ENCODE measurements around the gene CARHSP1. TPM values are rescaled to one million over a fixed set of nuclear protein-coding genes. Genes with fewer than 3 reads are reported as not detected.
A peak's percentile ranks its signal among the peaks of the same experiment; 100 is the strongest.

The CARHSP1 gene
- total RNA-seq, 1 donor from 2014 or later = 23.9 TPM

GRCh38 chr16:8848939-8849391, 19.8 kb downstream of the CARHSP1 start:
- Histone ChIP-seq H3K27ac (replicated peaks) (peak overlapping the region; percentile 77), H3K9me3 (replicated peaks) (no peaks in the 10 kb centered on the region), H3K4me3 (no peak overlapping the region), H3K36me3 (peaks cover 56% of the 10 kb centered on the region), H3K27me3 (ENCODE audit: low read depth) (no peaks in the 10 kb centered on the region), H3K4me1 (peaks cover 82% of the 10 kb centered on the region)
- TF ChIP-seq, protein P1, sequence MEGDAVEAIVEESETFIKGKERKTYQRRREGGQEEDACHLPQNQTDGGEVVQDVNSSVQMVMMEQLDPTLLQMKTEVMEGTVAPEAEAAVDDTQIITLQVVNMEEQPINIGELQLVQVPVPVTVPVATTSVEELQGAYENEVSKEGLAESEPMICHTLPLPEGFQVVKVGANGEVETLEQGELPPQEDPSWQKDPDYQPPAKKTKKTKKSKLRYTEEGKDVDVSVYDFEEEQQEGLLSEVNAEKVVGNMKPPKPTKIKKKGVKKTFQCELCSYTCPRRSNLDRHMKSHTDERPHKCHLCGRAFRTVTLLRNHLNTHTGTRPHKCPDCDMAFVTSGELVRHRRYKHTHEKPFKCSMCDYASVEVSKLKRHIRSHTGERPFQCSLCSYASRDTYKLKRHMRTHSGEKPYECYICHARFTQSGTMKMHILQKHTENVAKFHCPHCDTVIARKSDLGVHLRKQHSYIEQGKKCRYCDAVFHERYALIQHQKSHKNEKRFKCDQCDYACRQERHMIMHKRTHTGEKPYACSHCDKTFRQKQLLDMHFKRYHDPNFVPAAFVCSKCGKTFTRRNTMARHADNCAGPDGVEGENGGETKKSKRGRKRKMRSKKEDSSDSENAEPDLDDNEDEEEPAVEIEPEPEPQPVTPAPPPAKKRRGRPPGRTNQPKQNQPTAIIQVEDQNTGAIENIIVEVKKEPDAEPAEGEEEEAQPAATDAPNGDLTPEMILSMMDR (IDR thresholded peaks at IDR 0.05; ENCODE audit: borderline replicate concordance) = no peak
- intact Hi-C loops (cut with micrococcal nuclease) = no loop called here
- DNase-seq = no peak

DNA sequence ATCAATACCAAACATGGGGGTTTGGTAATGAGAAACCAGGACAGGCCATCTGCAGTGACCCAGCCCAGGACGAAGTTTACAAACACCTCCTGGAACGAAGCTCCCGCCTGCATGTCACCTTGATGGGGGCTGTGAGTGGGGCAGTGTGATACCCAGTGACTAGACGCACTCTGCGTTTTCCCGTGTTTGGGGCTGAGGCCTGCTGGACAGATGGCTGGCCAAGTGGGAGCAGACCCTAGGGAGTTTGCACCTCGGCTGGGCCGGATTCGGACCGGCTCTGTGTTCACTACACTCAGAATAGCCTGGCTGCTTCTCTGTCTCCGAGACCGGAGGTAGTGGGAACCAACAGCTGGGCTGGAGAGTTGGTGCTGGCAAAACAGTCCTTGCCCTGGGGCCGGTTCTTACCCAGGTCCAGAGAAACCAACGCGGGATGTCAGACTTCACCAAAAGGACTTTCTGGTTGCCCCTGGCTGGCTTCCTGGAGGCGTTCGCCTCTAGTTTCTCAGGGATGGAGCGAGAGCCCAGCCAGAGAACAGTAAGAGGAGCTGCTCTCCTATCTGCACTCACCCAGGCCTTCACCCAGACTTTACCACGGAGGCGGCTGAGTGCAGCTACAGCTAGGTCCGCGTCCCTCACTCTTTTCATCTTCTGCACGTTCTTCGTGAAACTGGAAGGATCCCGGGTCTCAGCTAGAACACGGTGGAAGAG, 20.4 kb downstream of the CARHSP1 start:
- peaks cover 50% of the 10 kb centered on the region for H3K36me3 ChIP-seq
- no peak overlapping the region for H3K4me3 ChIP-seq
- H3K4me1 ChIP-seq = peaks cover 77% of the 10 kb centered on the region
- TF ChIP-seq, protein P1 (IDR thresholded peaks at IDR 0.05; ENCODE audit: borderline replicate concordance) = no peak
- intact Hi-C loops (cut with micrococcal nuclease) = no loop called here
- no peak for DNase-seq
- no peaks in the 10 kb centered on the region for H3K9me3 ChIP-seq (replicated peaks)
- H3K27me3 ChIP-seq (ENCODE audit: low read depth) = no peaks in the 10 kb centered on the region
- peak overlapping the region; percentile 77 for H3K27ac ChIP-seq (replicated peaks)

- Histone ChIP-seq H3K4me3 (no peak overlapping the region), H3K36me3 (peaks cover 46% of the 10 kb centered on the region), H3K27ac (replicated peaks) (no peak overlapping the region), H3K9me3 (replicated peaks) (no peaks in the 10 kb centered on the region), H3K4me1 (peaks cover 69% of the 10 kb centered on the region), H3K27me3 (ENCODE audit: low read depth) (no peaks in the 10 kb centered on the region)
- intact Hi-C loops (cut with micrococcal nuclease) = no loop called here
- no peak for DNase-seq
- TF ChIP-seq, protein P1 (IDR thresholded peaks at IDR 0.05; ENCODE audit: borderline replicate concordance) = no peak
Observed at GRCh38 chr16:8847623-8848022, 21.2 kb downstream of the CARHSP1 start.

DNA sequence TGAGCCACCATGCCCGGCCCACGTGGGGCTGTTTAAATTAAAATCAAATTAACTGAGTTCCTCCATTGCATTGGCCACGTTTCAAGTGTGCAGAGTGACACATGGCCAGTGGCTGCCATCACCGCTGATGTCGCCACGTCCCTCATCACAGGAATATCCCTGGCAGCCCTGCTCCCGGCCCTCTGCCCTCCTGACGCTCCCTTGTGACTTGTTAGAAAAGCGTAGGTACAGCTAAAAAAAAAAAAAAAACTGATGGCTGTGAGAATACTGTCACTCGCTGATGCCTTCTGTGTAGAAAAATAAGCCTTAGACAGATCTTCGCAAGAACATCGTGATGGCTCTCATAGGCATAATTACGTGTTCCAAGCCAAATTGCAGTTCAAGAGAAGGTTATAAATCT, 21.7 kb downstream of the CARHSP1 start:
- Histone ChIP-seq H3K4me3 (no peak overlapping the region), H3K27me3 (ENCODE audit: low read depth) (no peaks in the 10 kb centered on the region), H3K9me3 (replicated peaks) (no peaks in the 10 kb centered on the region), H3K27ac (replicated peaks) (no peak overlapping the region), H3K36me3 (peaks cover 46% of the 10 kb centered on the region), H3K4me1 (peaks cover 64% of the 10 kb centered on the region)
- intact Hi-C loops (cut with micrococcal nuclease) = no loop called here
- DNase-seq = no peak
- TF ChIP-seq, protein P1 (IDR thresholded peaks at IDR 0.05; ENCODE audit: borderline replicate concordance) = no peak

- H3K36me3 ChIP-seq = peaks cover 42% of the 10 kb centered on the region
- peaks cover 57% of the 10 kb centered on the region for H3K4me1 ChIP-seq
- DNase-seq = no peak
- H3K27ac ChIP-seq (replicated peaks) = no peak overlapping the region
- no peaks in the 10 kb centered on the region for H3K9me3 ChIP-seq (replicated peaks)
- TF ChIP-seq, protein P1 (IDR thresholded peaks at IDR 0.05; ENCODE audit: borderline replicate concordance) = no peak
- no peaks in the 10 kb centered on the region for H3K27me3 ChIP-seq (ENCODE audit: low read depth)
- no peak overlapping the region for H3K4me3 ChIP-seq
- intact Hi-C loops (cut with micrococcal nuclease) = no loop called here
Observed at GRCh38 chr16:8846401-8846932, 22.3 kb downstream of the CARHSP1 start.
